AG09309 (cell line): ENCODE measurements around the gene OCEL1.

Experiments
- DNase-seq: peaks from one replicate; pipeline ENCODE4 v3.0.0-alpha.2; 2010; ENCODE audit warnings: low read depth
- H3K4me3 ChIP-seq: 2 replicates; pipeline ENCODE4 v1.5.1; 2011; ENCODE audit warnings: mild to moderate bottlenecking, low read depth, low read length, moderate library complexity; ENCODE audit not compliant: control insufficient read depth
- CTCF ChIP-seq: IDR thresholded peaks from 2 replicates; pipeline ENCODE4 v1.5.1; 2011; ENCODE audit warnings: mild to moderate bottlenecking, low read depth, low read length, inconsistent platforms; ENCODE audit not compliant: insufficient read depth, control insufficient read depth; ENCODE audit errors: missing control alignments

OCEL1 gene

GRCh38 chr19:17200408-17201079, 25.5 kb upstream of the OCEL1 start:
- no peak for DNase-seq
- H3K4me3 ChIP-seq = no peak overlapping the region
- TF ChIP-seq CTCF = no peak

GRCh38 chr19:17202249-17202648, 23.8 kb upstream of the OCEL1 start:
- no peak overlapping the region for H3K4me3 ChIP-seq
- no peak for TF ChIP-seq CTCF
- no peak for DNase-seq

GRCh38 chr19:17202713-17203112, 23.3 kb upstream of the OCEL1 start:
- TF ChIP-seq CTCF = no peak
- no peak for DNase-seq
- no peak overlapping the region for H3K4me3 ChIP-seq

DNA sequence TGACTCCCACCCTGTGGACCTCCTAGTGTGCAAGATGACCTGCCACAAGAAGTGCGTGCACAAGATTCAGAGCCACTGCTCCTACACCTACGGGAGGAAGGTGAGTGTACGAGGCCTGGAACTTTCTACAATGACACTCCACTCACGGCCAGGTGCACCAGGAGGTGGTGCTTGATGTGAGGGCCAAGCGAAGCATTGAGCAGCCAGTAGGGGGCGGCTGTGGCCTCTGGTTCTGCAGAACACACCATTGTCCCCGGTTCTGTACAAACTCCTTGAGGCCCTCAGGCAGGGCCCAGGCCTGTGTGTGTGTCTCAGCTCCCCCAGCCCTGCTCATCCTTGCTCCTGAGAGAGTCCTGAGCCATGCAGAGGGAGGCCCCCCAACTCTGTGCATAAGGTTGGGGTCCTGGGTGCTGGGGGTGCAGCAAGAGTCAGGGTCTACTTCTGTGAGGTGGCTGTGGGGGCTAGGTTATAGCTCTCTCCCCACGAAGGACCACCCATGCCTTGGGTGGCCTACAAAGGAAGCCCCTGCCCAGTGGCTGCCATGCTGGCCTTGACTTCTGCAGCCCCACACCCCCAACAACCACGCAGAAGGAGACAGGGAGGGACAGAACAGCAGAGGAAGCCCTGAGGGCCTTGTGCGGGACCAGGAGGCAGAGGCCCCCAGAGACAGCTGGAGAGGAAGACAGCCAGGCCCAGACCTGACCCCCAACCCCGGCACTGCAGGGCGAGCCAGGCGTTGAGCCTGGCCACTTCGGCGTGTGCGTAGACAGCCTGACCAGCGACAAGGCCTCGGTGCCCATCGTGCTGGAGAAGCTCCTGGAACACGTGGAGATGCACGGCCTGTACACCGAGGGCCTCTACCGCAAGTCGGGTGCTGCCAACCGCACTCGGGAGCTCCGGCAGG, 20.5 kb upstream of the OCEL1 start:
- DNase-seq = no peak
- H3K4me3 ChIP-seq = no peak overlapping the region
- peak; percentile 70 for TF ChIP-seq CTCF

- H3K4me3 ChIP-seq = no peak overlapping the region
- no peak for TF ChIP-seq CTCF
- no peak for DNase-seq
Observed at GRCh38 chr19:17206736-17207581, 19.1 kb upstream of the OCEL1 start.
